HUES64 (cell line): ENCODE results near the gene CC2D1A.

Experiments used
- H3K27ac ChIP-seq: 2 replicates; pipeline ENCODE4 v1.7.0; 2013; ENCODE audit warnings: low read depth, low read length, inconsistent platforms
- H3K27me3 ChIP-seq: 2 replicates; pipeline ENCODE4 v1.6.1; 2013; ENCODE audit warnings: mild to moderate bottlenecking, low read length; ENCODE audit not compliant: insufficient read depth
- H3K36me3 ChIP-seq: 2 replicates; pipeline ENCODE4 v1.6.1; 2013; ENCODE audit warnings: mild to moderate bottlenecking, low read length; ENCODE audit not compliant: insufficient read depth
- H3K4me1 ChIP-seq: 2 replicates; pipeline ENCODE4 v1.6.1; 2013; ENCODE audit warnings: mild to moderate bottlenecking, low read length, moderate library complexity; ENCODE audit not compliant: insufficient read depth
- H3K4me3 ChIP-seq: 2 replicates; pipeline ENCODE4 v1.5.1; 2013; ENCODE audit warnings: mild to moderate bottlenecking, low read length, moderate library complexity
- H3K9ac ChIP-seq: 2 replicates; pipeline ENCODE4 v1.6.1; 2013; ENCODE audit warnings: mild to moderate bottlenecking, low read depth, low read length
- H3K9me3 ChIP-seq: 2 replicates; pipeline ENCODE4 v1.6.1; 2013; ENCODE audit warnings: low read depth, low read length; ENCODE audit not compliant: insufficient read depth
- WGBS: fragments of 150-250, 120-280 bp; methylation state at CpG from one replicate; pipeline ENCODE4 v1.1.7; 2013; ENCODE audit warnings: missing lambda C conversion rate; 5-methylcytosine and 5-hydroxymethylcytosine counted together

Gene CC2D1A

GRCh38 chr19:13942023-13942684 lies 36.2 kb downstream of the CC2D1A start:
- Histone ChIP-seq H3K36me3 (no peaks in the 10 kb centered on the region), H3K9ac (no peak overlapping the region), H3K27ac (no peak overlapping the region), H3K27me3 (peaks cover 2% of the 10 kb centered on the region; the same call in 1 of the 2 replicates), H3K9me3 (no peaks in the 10 kb centered on the region; the same call in 1 of the 2 replicates), H3K4me3 (no peak overlapping the region), H3K4me1 (peaks cover 5% of the 10 kb centered on the region; the same call in 1 of the 2 replicates)
- WGBS = 90% methylated on average over 1 of the region's 1 CpG

- H3K4me1 ChIP-seq = no peaks in the 10 kb centered on the region
- no peak overlapping the region for H3K9ac ChIP-seq
- H3K27me3 ChIP-seq = no peaks in the 10 kb centered on the region
- no peak overlapping the region for H3K4me3 ChIP-seq
- 96% methylated on average over 4 of the region's 4 CpGs for WGBS
- no peak overlapping the region for H3K27ac ChIP-seq
- H3K9me3 ChIP-seq = no peaks in the 10 kb centered on the region; the same call in 1 of the 2 replicates
- H3K36me3 ChIP-seq = no peaks in the 10 kb centered on the region
Observed at GRCh38 chr19:13946414-13946813, 40.4 kb downstream of the CC2D1A start.

DNA sequence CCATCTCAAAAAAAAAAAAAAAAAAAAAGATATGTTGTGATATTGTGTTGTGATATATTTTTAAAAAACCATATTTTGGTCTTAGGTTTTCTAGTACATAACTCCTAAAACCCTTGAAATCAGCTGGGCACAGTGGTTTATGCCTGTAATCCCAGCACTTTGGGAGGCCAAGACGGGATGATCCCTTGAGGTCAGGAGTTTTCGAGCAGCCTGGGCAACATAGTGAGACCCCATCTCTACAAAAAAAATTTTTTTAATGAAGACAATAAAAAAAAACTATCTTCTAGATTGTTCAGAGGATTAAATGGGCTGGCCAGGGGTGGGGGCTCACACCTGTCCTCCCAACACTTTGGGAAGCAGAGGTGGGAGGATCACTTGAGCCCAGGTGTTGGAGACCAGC lies 45.0 kb downstream of the CC2D1A start:
- Histone ChIP-seq H3K4me1 (peaks cover 4% of the 10 kb centered on the region; the same call in 1 of the 2 replicates), H3K27ac (no peak overlapping the region), H3K4me3 (no peak overlapping the region), H3K36me3 (peaks cover 22% of the 10 kb centered on the region), H3K9me3 (no peaks in the 10 kb centered on the region), H3K27me3 (no peaks in the 10 kb centered on the region), H3K9ac (no peak overlapping the region)
- 75% methylated on average over 1 of the region's 2 CpGs for WGBS

- H3K4me1 ChIP-seq = peaks cover 4% of the 10 kb centered on the region; the same call in 1 of the 2 replicates
- H3K27ac ChIP-seq = no peak overlapping the region
- H3K36me3 ChIP-seq = peaks cover 29% of the 10 kb centered on the region
- no peak overlapping the region for H3K9ac ChIP-seq
- H3K27me3 ChIP-seq = no peaks in the 10 kb centered on the region
- WGBS = 18% methylated on average over 20 of the region's 20 CpGs
- peak overlapping the region; percentile 57 for H3K4me3 ChIP-seq
- H3K9me3 ChIP-seq = no peaks in the 10 kb centered on the region
Observed at GRCh38 chr19:13951799-13952153, 45.8 kb downstream of the CC2D1A start.

GRCh38 chr19:13952154-13952930 lies 46.3 kb downstream of the CC2D1A start, which contains the start of gene DCAF15:
TSS of gene DCAF15 (plus strand) at chr19:13952509. CDS start at chr19:13952513, 4 bp downstream.
- Histone ChIP-seq H3K4me1 (peaks cover 4% of the 10 kb centered on the region; the same call in 1 of the 2 replicates), H3K9me3 (no peaks in the 10 kb centered on the region), H3K27ac (peak within 1 kb of the TSS; percentile 97), H3K36me3 (peaks cover 35% of the 10 kb centered on the region), H3K27me3 (no peaks in the 10 kb centered on the region), H3K4me3 (peak within 1 kb of the TSS; percentile 68), H3K9ac (peak within 1 kb of the TSS; percentile 97)
- WGBS = 1% methylated on average over 56 of the region's 65 CpGs

DNA sequence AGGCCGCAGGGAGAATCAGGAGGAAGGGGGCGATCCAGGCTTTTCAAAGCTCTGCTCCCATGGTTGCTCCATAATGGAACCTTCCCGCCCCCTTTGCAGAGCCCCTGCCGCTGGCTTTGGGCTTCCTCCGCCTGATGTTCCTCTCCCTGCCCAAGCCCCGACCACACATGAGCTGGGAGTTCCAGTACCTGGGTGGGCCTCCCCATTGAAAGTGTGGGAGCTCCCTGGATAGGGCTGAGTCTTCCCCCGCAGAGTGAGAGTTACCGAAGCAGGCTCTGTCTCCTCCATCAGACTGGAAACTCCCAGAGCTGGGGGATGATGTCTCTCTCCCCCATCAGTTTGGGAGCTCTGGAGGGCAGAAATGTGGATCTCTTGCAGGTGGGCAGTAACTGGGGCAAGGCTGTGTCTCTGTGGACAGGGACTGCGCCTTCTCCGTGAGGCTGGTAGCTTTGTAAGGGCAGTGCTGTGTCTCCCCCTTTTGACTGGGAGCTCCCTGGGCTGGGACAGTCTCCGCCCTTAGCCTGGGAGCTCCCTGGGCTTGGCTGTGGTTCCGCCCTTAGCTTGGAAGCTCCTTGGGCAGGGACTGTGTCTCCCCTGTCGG lies 47.0 kb downstream of the CC2D1A start:
- H3K4me1 ChIP-seq = peaks cover 4% of the 10 kb centered on the region; the same call in 1 of the 2 replicates
- peak overlapping the region; percentile 74 for H3K27ac ChIP-seq
- peak overlapping the region; percentile 68 for H3K4me3 ChIP-seq
- 15% methylated on average over 13 of the region's 13 CpGs for WGBS
- peak overlapping the region; percentile 56 for H3K9ac ChIP-seq
- no peaks in the 10 kb centered on the region for H3K9me3 ChIP-seq
- H3K27me3 ChIP-seq = no peaks in the 10 kb centered on the region
- peaks cover 42% of the 10 kb centered on the region for H3K36me3 ChIP-seq

DNA sequence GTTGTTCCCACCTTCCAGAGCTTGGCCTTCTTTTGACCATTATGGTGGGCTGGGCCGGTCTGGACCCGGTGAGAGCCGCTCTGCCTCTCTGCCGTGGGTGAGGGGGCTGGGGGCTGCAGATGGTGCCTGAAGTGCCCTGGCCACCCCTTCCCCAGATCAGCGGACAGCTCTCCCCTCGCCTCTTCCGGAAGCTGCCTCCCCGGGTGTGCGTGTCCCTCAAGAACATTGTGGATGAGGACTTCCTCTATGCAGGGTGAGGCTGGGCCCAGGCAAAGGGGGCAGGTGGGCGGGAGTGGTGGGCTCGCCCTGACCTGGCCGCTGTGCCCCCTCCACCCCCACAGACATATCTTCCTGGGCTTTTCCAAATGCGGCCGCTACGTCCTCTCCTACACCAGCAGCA lies 48.2 kb downstream of the CC2D1A start:
- H3K4me3 ChIP-seq = no peak overlapping the region
- H3K27ac ChIP-seq = no peak overlapping the region
- WGBS = 95% methylated on average over 15 of the region's 15 CpGs
- peaks cover 4% of the 10 kb centered on the region; the same call in 1 of the 2 replicates for H3K4me1 ChIP-seq
- no peaks in the 10 kb centered on the region for H3K9me3 ChIP-seq
- no peaks in the 10 kb centered on the region for H3K27me3 ChIP-seq
- H3K36me3 ChIP-seq = peaks cover 51% of the 10 kb centered on the region
- H3K9ac ChIP-seq = no peak overlapping the region

GRCh38 chr19:13955662-13956364 lies 49.8 kb downstream of the CC2D1A start:
- Histone ChIP-seq H3K27me3 (no peaks in the 10 kb centered on the region), H3K9ac (no peak overlapping the region), H3K4me1 (peaks cover 4% of the 10 kb centered on the region; the same call in 1 of the 2 replicates), H3K4me3 (no peak overlapping the region), H3K27ac (no peak overlapping the region), H3K9me3 (no peaks in the 10 kb centered on the region), H3K36me3 (peaks cover 64% of the 10 kb centered on the region)
- WGBS = 96% methylated on average over 42 of the region's 42 CpGs

- Histone ChIP-seq H3K36me3 (peaks cover 66% of the 10 kb centered on the region), H3K9ac (no peak overlapping the region), H3K9me3 (no peaks in the 10 kb centered on the region), H3K27ac (no peak overlapping the region), H3K4me3 (no peak overlapping the region), H3K27me3 (no peaks in the 10 kb centered on the region), H3K4me1 (peaks cover 4% of the 10 kb centered on the region; the same call in 1 of the 2 replicates)
- 97% methylated on average over 16 of the region's 16 CpGs for WGBS
Observed at GRCh38 chr19:13956365-13956744, 50.4 kb downstream of the CC2D1A start.

- Histone ChIP-seq H3K9me3 (no peaks in the 10 kb centered on the region), H3K9ac (no peak overlapping the region), H3K4me3 (no peak overlapping the region), H3K36me3 (peaks cover 68% of the 10 kb centered on the region), H3K4me1 (peaks cover 4% of the 10 kb centered on the region; the same call in 1 of the 2 replicates), H3K27ac (no peak overlapping the region), H3K27me3 (no peaks in the 10 kb centered on the region)
- 96% methylated on average over 8 of the region's 8 CpGs for WGBS
Observed at GRCh38 chr19:13957051-13957450, 51.0 kb downstream of the CC2D1A start.
